Chondrocyte (in vitro differentiated cells): ENCODE data around the gene MAP3K5. TPM values are rescaled to one million over a fixed set of nuclear protein-coding genes. Genes with fewer than 3 reads are reported as not detected.
"Not testable (repeated sequence)": the region's sequence is repeated elsewhere in the genome, so short reads cannot be mapped to it uniquely, and the experiment has no call there.

Experiments
- DNase-seq: peaks from one replicate; pipeline ENCODE4 v3.0.0; 2021; ENCODE audit warnings: mixed read lengths, low spot score
- H3K27ac Mint-ChIP-seq: one replicate; pipeline ENCODE4 v1.8.0; 2021; ENCODE audit warnings: mild to moderate bottlenecking, moderate library complexity, mixed read lengths; ENCODE audit not compliant: unreplicated experiment
- H3K27me3 Mint-ChIP-seq: 2 replicates; pipeline ENCODE4 v1.8.0; 2021; ENCODE audit warnings: low read depth, mixed read lengths
- H3K36me3 Mint-ChIP-seq: 2 replicates; pipeline ENCODE4 v1.8.0; 2021; ENCODE audit warnings: low read depth, mixed read lengths
- H3K4me1 Mint-ChIP-seq: 2 replicates; pipeline ENCODE4 v1.8.0; 2021; ENCODE audit warnings: low read depth, mild to moderate bottlenecking, mixed read lengths
- H3K4me3 Mint-ChIP-seq: one replicate; pipeline ENCODE4 v1.8.0; 2021; ENCODE audit warnings: mild to moderate bottlenecking, moderate library complexity, mixed read lengths; ENCODE audit not compliant: unreplicated experiment
- H3K9me3 Mint-ChIP-seq: 2 replicates; pipeline ENCODE4 v1.8.0; 2021; ENCODE audit warnings: low read depth, mixed read lengths
- total RNA-seq: library from RNA; stranded (reverse); gene quantifications from 3 replicates; pipeline ENCODE4 v1.2.1, GENCODE V29; 2021
- TF ChIP-seq, protein P1 (sequence below): fragments of 200-600 bp; sonication (generic); IDR thresholded peaks from 2 replicates; pipeline ENCODE4 v1.5.0; 2021; ENCODE audit warnings: antibody characterized with exemption, mild to moderate bottlenecking, moderate library complexity

Gene MAP3K5
- total RNA-seq, 1 donor from 2014 or later = 4.6 TPM

DNA sequence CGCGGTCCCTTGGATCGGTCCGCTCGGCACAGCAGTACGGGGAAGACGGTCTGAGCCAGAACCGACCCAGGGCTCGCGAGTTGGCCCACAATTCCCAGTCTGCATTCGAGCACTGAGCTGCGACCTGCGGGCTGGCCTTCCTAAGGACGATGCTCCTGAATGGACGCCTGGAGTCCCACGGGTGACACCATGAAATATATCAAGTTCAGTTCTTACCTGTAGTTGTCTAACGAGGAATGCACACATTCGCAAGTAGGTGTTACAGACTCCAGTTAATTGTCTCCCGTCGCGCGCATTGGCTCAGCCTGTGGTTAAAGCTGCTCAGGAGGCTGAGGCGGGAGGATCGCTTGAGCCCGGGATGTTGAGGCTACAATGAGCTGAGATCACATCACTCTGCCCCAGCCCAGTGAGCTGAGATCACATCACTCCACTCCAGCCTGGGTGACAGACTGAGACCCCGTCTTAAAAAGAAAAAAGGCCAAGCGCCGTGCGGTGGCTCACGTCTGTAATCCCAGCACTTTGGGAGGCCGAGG is 30.9 kb upstream of the MAP3K5 start:
- H3K36me3 Mint-ChIP-seq = peaks cover 8% of the 10 kb centered on the region
- peak overlapping the region; percentile 85 for H3K27ac Mint-ChIP-seq
- no peak for DNase-seq

DNA sequence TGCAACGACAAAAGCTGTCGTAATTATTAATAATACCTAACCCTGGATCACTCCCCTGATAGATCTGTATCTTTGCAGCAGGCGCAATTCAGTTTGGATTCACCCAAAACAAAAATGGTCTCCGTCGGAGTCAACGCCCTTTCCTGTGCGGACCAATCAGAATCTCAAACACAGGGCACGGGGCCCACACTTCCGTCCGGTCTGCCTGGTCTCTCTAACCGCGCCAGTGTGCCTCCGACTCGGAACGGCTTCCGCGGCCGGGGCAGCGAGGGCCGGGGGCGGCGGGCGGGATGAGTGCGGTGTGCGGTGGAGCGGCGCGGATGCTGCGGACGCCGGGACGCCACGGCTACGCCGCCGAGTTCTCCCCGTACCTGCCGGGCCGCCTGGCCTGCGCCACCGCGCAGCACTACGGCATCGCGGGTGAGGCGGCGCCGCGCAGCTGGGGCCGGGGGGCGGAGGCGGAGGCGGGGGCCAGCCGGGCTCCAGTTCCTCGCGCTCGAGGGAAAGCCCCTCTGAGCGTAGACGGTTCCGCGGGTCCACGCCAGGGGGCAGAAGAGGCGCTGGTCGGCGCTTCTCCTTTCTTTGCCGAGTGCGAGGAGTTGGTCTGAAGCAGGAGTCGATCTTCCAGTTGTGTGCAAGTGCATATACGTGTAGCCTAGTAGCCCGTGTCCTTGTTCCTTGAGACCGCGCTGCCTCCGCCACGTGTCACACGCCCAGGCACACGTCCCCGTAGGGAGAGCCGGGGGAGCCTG is 30.3 kb upstream of the MAP3K5 start, which contains the start of gene PEX7:
PEX7 (plus strand) TSS at position 217 of the 752 bp plus-strand sequence; CDS start at position 291, 74 bp downstream.
- Mint-ChIP-seq H3K4me1 (peaks cover 15% of the 10 kb centered on the region), H3K27ac (peak within 1 kb of the TSS; percentile 91), H3K36me3 (peaks cover 8% of the 10 kb centered on the region), H3K4me3 (peak within 1 kb of the TSS; percentile 94), H3K27me3 (peaks cover 4% of the 10 kb centered on the region), H3K9me3 (no peaks in the 10 kb centered on the region)
- peak; percentile 94 for DNase-seq
- TF ChIP-seq, protein P1, sequence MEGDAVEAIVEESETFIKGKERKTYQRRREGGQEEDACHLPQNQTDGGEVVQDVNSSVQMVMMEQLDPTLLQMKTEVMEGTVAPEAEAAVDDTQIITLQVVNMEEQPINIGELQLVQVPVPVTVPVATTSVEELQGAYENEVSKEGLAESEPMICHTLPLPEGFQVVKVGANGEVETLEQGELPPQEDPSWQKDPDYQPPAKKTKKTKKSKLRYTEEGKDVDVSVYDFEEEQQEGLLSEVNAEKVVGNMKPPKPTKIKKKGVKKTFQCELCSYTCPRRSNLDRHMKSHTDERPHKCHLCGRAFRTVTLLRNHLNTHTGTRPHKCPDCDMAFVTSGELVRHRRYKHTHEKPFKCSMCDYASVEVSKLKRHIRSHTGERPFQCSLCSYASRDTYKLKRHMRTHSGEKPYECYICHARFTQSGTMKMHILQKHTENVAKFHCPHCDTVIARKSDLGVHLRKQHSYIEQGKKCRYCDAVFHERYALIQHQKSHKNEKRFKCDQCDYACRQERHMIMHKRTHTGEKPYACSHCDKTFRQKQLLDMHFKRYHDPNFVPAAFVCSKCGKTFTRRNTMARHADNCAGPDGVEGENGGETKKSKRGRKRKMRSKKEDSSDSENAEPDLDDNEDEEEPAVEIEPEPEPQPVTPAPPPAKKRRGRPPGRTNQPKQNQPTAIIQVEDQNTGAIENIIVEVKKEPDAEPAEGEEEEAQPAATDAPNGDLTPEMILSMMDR = peak; percentile 88

More for the DNA sequence above, 30.9 kb upstream of the MAP3K5 start:
- peak overlapping the region; percentile 85 for H3K4me3 Mint-ChIP-seq
- peaks cover 3% of the 10 kb centered on the region for H3K27me3 Mint-ChIP-seq
- TF ChIP-seq, protein P1 = peak; percentile 31
- no peaks in the 10 kb centered on the region for H3K9me3 Mint-ChIP-seq
- H3K4me1 Mint-ChIP-seq = peaks cover 15% of the 10 kb centered on the region

DNA sequence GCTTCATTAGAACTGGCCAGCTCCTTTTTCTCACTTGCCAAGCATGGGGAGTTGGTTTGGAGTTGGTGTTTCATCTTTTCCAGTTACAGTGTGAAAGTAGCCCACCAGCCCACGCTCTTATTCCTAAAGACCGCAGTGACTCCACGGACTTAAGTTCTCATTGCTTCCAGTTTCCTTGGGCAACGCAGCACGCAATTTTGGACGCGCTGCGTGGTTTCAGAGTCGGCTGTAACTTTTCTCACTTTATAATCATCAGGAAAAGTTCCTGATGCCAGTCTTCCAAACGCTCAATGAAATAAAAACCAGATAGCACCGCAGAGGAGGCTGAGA is 29.7 kb upstream of the MAP3K5 start:
- peaks cover 8% of the 10 kb centered on the region for H3K36me3 Mint-ChIP-seq
- peak overlapping the region; percentile 94 for H3K4me3 Mint-ChIP-seq
- TF ChIP-seq, protein P1 = no peak
- peaks cover 6% of the 10 kb centered on the region for H3K27me3 Mint-ChIP-seq
- no peaks in the 10 kb centered on the region for H3K9me3 Mint-ChIP-seq
- peak overlapping the region; percentile 91 for H3K27ac Mint-ChIP-seq
- peaks cover 15% of the 10 kb centered on the region for H3K4me1 Mint-ChIP-seq
- DNase-seq = no peak

DNA sequence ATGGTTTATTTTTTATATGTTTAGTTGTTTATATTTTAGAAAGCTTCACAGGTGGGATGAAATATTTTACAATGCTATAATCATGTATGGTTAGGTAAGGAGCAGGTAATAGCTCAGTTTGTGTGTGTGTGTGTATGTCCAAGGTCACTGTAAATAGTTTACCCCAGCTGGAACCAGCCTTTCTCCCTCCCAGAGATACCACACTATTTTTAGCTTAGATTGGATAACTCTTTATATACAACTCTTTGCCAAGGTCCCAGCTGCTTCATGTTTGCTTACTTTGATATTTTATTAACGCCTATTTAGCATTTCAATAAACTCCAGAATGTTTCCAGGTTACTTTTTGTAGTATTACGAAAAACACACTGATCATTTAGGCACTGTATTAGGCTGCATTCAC is 28.3 kb upstream of the MAP3K5 start:
- DNase-seq = no peak
- Mint-ChIP-seq H3K36me3 (peaks cover 1% of the 10 kb centered on the region), H3K4me3 (no peak overlapping the region), H3K4me1 (peaks cover 15% of the 10 kb centered on the region), H3K27ac (no peak overlapping the region), H3K27me3 (peaks cover 10% of the 10 kb centered on the region), H3K9me3 (no peaks in the 10 kb centered on the region)
- TF ChIP-seq, protein P1 = no peak

DNA sequence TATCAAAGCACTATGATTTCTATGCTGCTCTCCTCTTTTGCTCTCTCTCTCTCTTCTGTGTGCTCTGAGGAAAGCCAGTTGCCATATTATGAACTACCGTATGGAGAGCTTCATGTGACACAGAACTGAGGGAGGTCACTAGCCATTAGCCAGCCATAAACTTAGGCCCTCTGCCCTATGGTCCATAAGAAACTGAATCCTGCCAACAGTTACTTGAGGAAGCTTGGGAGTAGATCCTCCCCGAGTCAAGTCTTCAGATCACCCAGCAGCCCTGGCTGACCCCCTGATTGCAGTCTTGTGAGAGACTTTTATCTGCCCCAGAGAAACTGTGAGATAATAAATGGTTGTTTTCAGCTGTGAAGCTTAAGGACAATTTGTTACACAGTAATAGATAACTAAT is 24.4 kb upstream of the MAP3K5 start:
- H3K4me3 Mint-ChIP-seq = no peak overlapping the region
- H3K27ac Mint-ChIP-seq = no peak overlapping the region
- H3K36me3 Mint-ChIP-seq = no peaks in the 10 kb centered on the region
- no peaks in the 10 kb centered on the region for H3K4me1 Mint-ChIP-seq
- H3K27me3 Mint-ChIP-seq = peaks cover 10% of the 10 kb centered on the region
- no peak for DNase-seq
- TF ChIP-seq, protein P1 = no peak
- H3K9me3 Mint-ChIP-seq = no peaks in the 10 kb centered on the region

DNA sequence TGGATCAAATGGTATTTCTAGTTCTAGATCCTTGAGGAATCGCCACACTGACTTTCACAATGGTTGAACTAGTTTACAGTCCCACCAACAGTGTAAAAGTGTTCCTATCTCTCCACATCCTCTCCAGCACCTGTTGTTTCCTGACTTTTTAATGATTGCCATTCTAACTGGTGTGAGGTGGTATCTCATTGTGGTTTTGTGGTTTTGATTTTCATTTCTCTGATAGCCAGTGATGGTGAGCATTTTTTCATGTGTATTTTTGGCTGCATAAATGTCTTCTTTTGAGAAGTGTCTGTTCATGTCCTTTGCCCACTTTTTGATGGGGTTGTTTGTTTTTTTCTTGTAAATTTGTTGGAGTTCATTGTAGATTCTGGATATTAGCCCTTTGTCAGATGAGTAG is 23.3 kb upstream of the MAP3K5 start:
- H3K4me3 Mint-ChIP-seq, H3K4me1 Mint-ChIP-seq, H3K9me3 Mint-ChIP-seq, H3K27ac Mint-ChIP-seq, H3K36me3 Mint-ChIP-seq, DNase-seq: not testable (repeated sequence)
- H3K27me3 Mint-ChIP-seq = peaks cover 10% of the 10 kb centered on the region
